ENCODE results near the gene LRRC46. TPM values are rescaled to one million over a fixed set of nuclear protein-coding genes. Genes with fewer than 3 reads are reported as not detected.

LRRC46 gene, protein sequence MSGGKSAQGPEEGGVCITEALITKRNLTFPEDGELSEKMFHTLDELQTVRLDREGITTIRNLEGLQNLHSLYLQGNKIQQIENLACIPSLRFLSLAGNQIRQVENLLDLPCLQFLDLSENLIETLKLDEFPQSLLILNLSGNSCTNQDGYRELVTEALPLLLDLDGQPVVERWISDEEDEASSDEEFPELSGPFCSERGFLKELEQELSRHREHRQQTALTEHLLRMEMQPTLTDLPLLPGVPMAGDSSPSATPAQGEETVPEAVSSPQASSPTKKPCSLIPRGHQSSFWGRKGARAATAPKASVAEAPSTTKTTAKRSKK
- not detected in 2 replicates for total RNA-seq

DNA sequence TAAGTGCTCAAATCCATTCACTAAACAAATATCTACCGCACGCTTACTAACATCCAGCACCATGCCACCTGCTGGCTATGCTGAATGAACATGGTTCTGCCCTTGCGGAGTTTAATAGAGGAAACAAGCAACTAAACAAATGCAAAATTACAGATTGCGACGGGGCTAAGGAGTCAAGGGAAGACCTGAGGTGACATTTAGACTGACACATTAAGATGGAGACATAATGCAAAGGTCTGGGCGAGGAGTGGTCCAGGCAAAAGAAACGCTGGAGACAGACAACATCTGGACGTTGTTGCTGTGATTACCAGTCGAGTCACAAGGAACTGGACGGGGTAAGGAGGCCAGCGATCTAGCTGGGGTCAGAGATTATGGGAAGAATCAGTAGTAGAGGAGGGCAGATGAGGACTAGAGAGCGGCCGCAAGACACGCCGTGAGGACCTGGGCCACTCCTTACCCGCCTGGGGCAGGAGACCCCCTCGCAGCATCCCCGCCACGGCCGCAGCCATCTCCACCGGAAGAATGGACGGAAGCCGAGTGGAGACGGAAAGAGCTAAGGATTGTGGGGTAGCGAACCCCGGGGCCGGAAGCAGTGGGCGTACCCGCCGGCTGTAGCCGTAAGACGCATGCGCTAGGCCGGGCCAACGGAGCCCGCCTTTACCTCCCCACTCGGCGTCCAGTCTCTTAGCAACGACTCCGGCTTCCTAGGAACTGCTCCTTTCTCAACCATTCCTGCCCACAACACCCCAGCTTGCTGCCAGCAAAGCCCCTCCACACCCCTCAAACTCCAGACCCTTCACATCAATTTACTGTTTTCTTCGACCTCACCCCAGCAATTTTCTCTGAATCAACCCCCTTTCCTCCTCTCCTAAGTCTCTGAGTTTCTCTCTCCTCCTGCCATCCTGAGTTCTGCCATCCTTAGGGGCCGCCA is at the start of gene LRRC46, which contains the start of gene MRPL10:
Gene LRRC46 (plus strand): TSS at position 668 of the 931 bp plus-strand sequence. CDS start 320 bp downstream, outside the sequence.
Gene MRPL10 (minus strand): TSS at position 539 of the 931 bp plus-strand sequence. CDS start 30 bp downstream, at position 509.

DNA sequence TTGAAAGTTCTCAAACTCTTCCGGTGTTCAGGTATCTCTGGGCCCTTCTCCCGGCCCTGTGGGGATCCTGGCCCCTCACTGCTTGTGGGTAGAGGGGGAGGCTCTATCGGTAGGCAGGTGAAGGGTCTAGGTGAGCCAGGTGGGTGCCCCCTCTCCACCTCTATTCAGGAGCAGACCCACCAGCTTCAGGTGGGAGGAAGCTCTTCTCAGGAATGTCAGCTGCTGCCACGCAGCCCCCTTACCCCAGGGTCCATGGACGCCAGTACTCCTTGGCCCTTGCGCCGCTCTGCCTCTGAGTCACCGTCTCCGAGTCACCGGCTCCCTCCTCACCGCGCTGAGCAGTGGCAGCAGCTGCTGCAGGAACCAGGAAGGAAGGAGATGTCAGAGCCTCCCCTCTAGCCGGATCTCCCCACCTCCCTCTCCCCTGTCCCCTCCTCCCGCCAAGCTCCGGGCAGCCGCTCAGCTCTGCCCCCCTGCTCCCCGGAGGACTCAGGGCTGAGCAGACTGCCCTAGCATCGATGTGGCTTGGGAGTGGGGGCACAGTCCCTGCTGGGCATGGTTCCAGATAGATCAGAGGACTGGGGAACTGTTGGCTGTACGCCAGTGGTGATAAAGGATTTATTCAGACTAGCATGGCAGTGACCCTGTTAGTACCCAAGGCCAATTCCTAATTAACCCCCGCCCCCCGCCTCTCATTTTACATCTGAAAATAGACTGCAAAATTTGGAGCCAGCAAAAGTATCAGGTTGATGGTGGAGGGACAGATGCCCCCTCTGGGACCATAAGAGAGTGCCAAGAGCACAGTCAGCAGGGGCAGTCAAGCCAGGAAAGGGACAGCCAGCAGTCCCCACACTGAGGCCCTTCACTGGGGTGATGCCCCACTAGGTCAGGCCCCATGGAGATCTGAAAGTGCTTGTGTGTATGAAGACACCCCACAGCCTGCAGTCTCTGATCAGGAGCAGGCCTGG is 9.8 kb upstream of the LRRC46 start, which contains the start of gene OSBPL7:
Gene OSBPL7 (minus strand): TSS at position 371 of the 968 bp plus-strand sequence. CDS start 1,516 bp downstream, outside the sequence.

DNA sequence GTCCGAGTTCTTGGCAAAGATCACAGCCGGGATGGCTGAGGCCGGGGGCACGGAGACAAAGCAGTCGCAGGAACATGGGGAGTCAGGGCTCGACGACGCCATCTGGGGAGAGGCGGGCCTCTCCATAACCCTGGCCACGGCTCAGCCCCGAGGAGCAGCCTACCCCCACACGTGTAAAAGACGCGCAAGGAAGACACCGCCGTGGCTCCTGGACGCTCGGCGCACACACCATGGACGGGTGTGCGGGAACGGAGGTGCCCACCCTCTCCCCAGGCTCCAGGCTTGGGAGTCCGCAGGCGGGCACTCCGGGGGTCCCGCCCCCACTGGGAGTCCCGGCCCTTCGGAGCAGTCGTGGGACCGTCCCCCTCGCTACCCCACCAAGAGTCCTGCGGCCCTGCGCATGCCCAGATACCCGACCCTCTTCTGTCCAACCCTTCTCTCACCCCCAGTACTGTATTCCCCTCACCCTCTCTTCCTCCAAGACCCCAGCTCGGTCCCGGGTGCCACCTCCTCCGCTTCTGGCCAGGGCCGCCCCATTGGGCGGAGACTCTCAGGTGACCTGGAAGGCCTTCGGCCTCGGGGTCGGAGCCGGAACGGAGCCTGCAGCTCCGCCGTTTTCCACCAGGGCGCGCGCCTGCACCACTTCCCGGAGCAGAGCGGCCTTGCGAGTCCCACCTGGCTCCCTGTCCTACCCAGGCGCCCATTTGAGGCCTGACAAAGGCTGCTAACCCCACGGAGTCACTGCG is 9.4 kb downstream of the LRRC46 start, which contains the start of gene SCRN2:
Gene SCRN2 (minus strand): TSS at position 532 of the 746 bp plus-strand sequence. CDS start 430 bp downstream, at position 102.

DNA sequence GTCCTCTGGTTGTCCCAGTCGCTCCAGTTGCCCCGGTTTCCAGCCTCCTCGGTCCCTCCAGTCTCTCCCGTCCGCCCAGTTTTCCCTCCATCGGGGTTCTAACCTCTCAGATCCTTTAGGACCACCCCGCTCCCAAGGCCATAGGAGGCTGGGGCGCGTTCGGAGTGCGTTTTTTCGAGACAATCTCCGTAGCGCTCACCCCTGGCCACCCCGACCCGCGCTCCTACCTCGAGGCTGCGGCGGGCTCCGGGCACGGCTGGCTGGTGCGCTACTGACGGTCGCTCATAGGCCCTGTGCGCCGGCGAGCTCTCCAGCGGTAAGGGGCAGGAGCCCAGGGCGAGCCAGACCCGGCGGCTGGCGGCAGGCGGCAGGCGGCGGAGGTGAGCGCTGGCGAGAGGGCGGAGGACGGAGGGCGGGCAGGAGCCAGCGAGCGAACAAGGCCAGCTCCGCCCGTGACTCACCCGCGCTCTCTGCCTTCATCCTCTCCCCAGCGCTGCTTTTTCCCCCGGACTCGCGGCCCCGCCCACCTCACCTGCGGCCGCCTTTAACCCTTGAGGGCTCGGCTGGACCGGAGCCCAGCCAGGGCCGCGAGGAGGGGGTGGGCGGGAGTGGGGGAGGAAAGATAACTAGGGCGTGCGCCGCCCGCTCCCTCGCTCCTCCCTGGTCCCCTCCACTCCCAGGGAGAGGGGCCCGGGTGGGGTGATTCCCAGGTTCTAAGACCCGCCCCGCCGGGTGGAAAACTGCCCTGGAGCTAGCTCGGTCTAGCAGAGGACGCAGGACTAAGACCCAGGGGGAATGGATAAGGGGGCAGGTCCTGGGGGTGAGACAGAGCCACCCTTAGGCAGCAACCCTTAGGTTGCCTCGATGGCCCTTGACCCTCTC is 19.5 kb downstream of the LRRC46 start, which contains the start of gene SP6:
Gene SP6 (minus strand): TSS at position 472 of the 882 bp plus-strand sequence. CDS start 2,734 bp downstream, outside the sequence.

Other genes starting within 250 kb of the LRRC46 start
- 174 and 196 TPM in 2 replicates for gene KPNB1, start 181.8 kb upstream of the LRRC46 start, total RNA-seq
- 8.2 and 8.7 TPM in 2 replicates for gene TBKBP1, start 137.5 kb upstream of the LRRC46 start, total RNA-seq
- not detected in 2 replicates for gene TBX21, start 98.4 kb upstream of the LRRC46 start, total RNA-seq
- 12.0 and 16.6 TPM in 2 replicates for gene OSBPL7, start 9.9 kb upstream of the LRRC46 start, total RNA-seq
- gene MRPL10, start 129 bp upstream of the LRRC46 start, total RNA-seq: 18.0 and 27.6 TPM in 2 replicates
- 49.8 and 56.3 TPM in 2 replicates for gene SCRN2, start 9.6 kb downstream of the LRRC46 start, total RNA-seq
- under 0.01 TPM in 2 replicates for gene SP6, start 19.5 kb downstream of the LRRC46 start, total RNA-seq
- 0.32 and 2.1 TPM in 2 replicates for gene SP2, start 64.6 kb downstream of the LRRC46 start, total RNA-seq
- 12.6 and 19.5 TPM in 2 replicates for gene PNPO, start 109.9 kb downstream of the LRRC46 start, total RNA-seq
- not detected in 2 replicates for gene PRR15L, start 126.2 kb downstream of the LRRC46 start, total RNA-seq
- 119 and 150 TPM in 2 replicates for gene CDK5RAP3, start 139.4 kb downstream of the LRRC46 start, total RNA-seq
- 102 and 129 TPM in 2 replicates for gene COPZ2, start 206.1 kb downstream of the LRRC46 start, total RNA-seq
- 78.8 and 104 TPM in 2 replicates for gene NFE2L1, start 216.7 kb downstream of the LRRC46 start, total RNA-seq

All from bronchial smooth muscle cell (primary cell).